Right atrium auricular region (tissue), 2 donors: Measurements from ENCODE around the gene EHD1. TPM values are rescaled to one million over a fixed set of nuclear protein-coding genes. Genes with fewer than 3 reads are reported as not detected.

Experiments used
- DNase-seq: peaks from one replicate; pipeline ENCODE4 v3.0.0-alpha.2; 2019; ENCODE audit warnings: low spot score
- H3K27ac ChIP-seq, 2 donors: fragments of 200-600 bp; sonication (generic); 1 replicate in 1 of 2; 2 replicates in 1 of 2; pipeline ENCODE4 v1.5.1; 2016 to 2019
- H3K27me3 ChIP-seq, 2 donors: fragments of 200-600 bp; sonication (generic); one replicate each; pipeline versions ENCODE4 v1.5.1 to v1.6.0; 2017 to 2019
- H3K36me3 ChIP-seq: fragments of 200-600 bp; sonication (generic); one replicate; pipeline ENCODE4 v1.5.1; 2016
- H3K4me1 ChIP-seq, 2 donors: fragments of 200-600 bp; sonication (generic); one replicate each; pipeline versions ENCODE4 v1.5.1 to v1.6.0; 2017 to 2019
- H3K4me3 ChIP-seq, 2 donors: fragments of 200-600 bp; sonication (generic); 1 replicate in 1 of 2; 2 replicates in 1 of 2; pipeline ENCODE4 v1.5.1; 2017 to 2019; ENCODE audit warnings: mild to moderate bottlenecking in 1 of 2, moderate library complexity in 1 of 2
- H3K9me3 ChIP-seq, 2 donors: fragments of 200-600 bp; sonication (generic); one replicate each; pipeline ENCODE4 v1.5.1; 2019
- total RNA-seq, 2 donors: library from RNA; depleted of rRNA; stranded (reverse); fragments of >200 nt; gene quantifications; one replicate each; pipeline ENCODE4 v1.1.0, GENCODE V29; 2016
- TF ChIP-seq, protein P1 (sequence below), 2 donors: fragments of 200-600 bp; sonication (generic); IDR thresholded peaks; one replicate each; pipeline ENCODE4 v1.5.1; 2019; ENCODE audit warnings: antibody characterized with exemption in 2 of 2

Gene EHD1
- total RNA-seq, 2 donors from 2014 or later, result 29.5 to 34.1 TPM

DNA sequence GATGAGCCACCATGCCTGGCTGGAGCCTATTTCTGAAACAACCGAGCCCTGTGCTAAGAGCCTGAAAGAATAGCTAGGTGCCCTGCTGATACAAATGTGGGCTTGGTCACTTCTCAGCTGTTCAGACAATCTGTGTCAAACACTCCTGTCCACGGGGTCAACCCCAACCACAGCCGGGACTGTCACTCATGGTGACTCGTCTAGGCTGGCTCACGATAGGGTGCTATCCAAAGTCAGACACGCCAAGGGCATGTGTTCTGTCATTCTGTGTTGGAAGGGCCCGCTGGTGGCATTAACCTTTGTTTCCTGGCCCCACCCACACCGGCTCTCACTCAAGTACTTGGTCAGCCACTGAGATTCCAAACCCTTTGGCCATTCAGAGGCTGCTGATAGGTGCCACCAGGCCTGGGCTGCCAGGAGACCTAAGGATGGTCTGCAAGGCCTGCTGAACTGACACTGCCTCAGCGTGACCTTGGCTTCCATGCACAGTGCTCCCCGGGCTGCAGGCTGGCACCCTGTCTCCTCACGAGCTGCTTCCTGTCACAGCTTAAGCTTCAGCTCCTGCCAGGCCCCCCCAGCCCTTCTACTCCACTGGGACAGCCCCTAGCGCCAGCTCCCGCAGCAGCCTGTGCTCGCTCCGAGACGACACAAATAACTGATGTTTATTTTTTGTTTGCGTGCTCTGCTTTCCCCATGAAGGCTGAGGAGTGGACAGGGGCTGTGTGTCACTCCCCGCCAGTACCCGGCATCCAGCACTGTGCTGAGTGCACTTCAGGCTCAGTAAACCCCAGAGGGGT is 19.8 kb downstream of the EHD1 start:
- Histone ChIP-seq H3K27me3 (no peaks in the 10 kb centered on the region), H3K36me3 (peaks cover 27% of the 10 kb centered on the region), H3K27ac (peak overlapping the region; percentile 72 to 87), H3K4me1 (peaks cover 7 to 96% of the 10 kb centered on the region in 2 donors), H3K9me3 (no peaks in the 10 kb centered on the region), H3K4me3 (no peak overlapping the region)
- no peak for DNase-seq
- TF ChIP-seq, protein P1, sequence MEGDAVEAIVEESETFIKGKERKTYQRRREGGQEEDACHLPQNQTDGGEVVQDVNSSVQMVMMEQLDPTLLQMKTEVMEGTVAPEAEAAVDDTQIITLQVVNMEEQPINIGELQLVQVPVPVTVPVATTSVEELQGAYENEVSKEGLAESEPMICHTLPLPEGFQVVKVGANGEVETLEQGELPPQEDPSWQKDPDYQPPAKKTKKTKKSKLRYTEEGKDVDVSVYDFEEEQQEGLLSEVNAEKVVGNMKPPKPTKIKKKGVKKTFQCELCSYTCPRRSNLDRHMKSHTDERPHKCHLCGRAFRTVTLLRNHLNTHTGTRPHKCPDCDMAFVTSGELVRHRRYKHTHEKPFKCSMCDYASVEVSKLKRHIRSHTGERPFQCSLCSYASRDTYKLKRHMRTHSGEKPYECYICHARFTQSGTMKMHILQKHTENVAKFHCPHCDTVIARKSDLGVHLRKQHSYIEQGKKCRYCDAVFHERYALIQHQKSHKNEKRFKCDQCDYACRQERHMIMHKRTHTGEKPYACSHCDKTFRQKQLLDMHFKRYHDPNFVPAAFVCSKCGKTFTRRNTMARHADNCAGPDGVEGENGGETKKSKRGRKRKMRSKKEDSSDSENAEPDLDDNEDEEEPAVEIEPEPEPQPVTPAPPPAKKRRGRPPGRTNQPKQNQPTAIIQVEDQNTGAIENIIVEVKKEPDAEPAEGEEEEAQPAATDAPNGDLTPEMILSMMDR (IDR thresholded peaks at IDR 0.05), result no peak

DNA sequence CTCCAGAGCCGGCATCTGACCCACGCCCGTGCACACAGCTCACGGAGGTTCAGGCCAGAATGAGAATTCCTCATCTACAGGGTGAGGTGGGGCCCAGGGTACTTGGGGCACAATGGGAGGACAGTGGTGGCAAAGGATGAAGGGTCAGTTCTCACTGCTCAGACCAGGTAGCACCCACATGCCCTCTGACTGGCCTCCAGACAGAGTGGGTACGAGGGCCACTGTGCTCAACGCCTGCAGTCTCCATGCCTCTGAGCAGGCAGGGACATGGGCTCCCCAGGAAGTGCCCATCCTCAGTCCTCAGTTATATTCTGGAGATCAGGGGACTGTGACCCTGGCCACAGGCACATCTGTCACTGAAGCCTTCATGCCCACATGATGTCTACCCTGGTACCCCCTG is 20.9 kb downstream of the EHD1 start:
- Histone ChIP-seq H3K9me3 (no peaks in the 10 kb centered on the region), H3K4me3 (no peak overlapping the region), H3K4me1 (peaks cover 7 to 96% of the 10 kb centered on the region in 2 donors), H3K27ac (peak overlapping the region; percentile 72 to 87), H3K27me3 (no peaks in the 10 kb centered on the region), H3K36me3 (peaks cover 37% of the 10 kb centered on the region)
- no peak for DNase-seq
- TF ChIP-seq, protein P1 (IDR thresholded peaks at IDR 0.05), result no peak

DNA sequence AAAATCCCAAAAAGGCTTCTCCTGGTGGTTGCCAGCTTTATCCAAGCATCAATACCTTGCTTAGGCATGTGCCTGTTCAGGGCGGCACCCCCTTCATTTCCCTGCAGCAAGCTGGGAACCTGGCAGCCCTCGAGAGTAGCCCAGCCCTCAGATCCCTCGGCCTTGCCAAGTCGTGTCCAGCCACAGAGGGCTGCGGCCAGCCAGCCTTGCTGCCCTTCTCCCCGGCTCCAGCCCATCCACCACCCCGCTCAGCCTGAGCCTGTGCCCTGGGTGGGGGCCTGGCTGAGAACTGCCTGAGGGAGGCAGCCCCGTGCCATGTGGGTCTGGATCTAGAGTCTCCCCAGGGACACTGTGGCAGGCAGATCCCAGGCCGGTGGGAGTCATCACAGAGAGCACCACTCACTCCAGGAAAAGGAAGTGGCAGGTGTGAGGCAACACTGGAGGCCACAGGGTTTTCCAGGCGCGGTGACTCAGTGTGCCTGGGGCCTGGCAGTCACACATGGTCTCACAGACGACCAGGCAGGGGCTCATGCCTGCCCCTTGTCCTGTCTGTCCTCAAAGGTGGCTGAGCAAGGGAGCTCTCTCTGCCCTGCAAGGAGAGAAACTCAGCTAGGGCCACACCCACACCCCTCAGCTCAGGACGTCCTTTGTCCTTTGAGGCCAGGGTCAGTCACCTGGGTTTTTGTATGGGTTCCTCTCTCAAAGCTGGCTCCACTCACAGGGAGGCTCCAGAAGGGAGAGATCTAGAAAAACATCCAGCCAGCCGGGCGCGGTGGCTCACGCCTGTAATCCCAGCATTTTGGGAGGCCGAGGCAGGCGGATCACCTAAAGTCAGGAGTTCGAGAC is 21.8 kb downstream of the EHD1 start:
- DNase-seq, result peak; percentile 94
- Histone ChIP-seq H3K4me3 (no peak overlapping the region), H3K4me1 (peaks cover 7 to 96% of the 10 kb centered on the region in 2 donors), H3K27ac (peak overlapping the region; percentile 72 to 87), H3K27me3 (no peaks in the 10 kb centered on the region), H3K9me3 (no peaks in the 10 kb centered on the region), H3K36me3 (peaks cover 40% of the 10 kb centered on the region)
- TF ChIP-seq, protein P1 (IDR thresholded peaks at IDR 0.05), result no peak

DNA sequence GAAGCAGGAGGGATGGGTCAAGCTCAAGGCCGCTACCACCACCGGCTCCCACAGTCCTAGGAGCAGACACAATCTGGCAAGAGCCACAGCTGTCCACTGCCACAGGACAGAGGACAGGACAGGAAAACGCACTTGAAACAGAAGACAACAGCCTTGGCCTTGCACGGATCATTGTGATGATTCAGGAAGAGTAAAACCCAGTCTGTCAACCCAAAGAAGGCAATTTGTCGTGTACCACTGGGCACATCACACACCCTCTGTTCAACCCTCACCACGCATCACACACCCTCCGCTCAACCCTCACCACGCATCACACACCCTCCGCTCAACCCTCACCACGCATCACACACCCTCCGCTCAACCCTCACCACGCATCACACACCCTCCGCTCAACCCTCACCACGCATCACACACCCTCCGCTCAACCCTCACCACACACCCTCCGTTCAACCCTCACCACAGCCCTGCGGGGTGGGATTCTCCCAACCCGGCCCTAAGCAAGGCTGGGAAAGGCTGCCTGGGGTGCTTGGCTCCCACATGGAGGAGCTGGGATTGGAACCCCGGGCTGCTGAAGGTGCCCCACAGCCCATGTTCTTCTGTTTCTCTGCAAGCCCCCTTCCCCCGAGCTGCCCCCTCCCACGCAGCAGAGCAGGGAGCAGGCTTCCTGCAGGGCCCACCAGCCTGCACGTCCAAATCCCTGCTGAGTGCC is 22.7 kb downstream of the EHD1 start:
- TF ChIP-seq, protein P1 (IDR thresholded peaks at IDR 0.05), result no peak
- peak overlapping the region; percentile 72 to 87 for H3K27ac ChIP-seq
- peaks cover 40% of the 10 kb centered on the region for H3K36me3 ChIP-seq
- H3K4me3 ChIP-seq, result no peak overlapping the region
- H3K27me3 ChIP-seq, result no peaks in the 10 kb centered on the region
- H3K4me1 ChIP-seq, result peaks cover 7 to 97% of the 10 kb centered on the region in 2 donors
- DNase-seq, result no peak
- H3K9me3 ChIP-seq, result no peaks in the 10 kb centered on the region
